ENCODE measurements around the gene NARF.

- no peak for TF ChIP-seq CTCF (IDR thresholded peaks at IDR 0.05)
- no peak for TF ChIP-seq POLR2AphosphoS5 (IDR thresholded peaks at IDR 0.05; ENCODE audit: insufficient read depth in 1 of 2, low read depth in 1 of 2)
Measured at GRCh38 chr17:82446649-82447048, 11.9 kb upstream of the NARF start.
